SK-N-SH (cell line): Measurements from ENCODE around the gene ETV6. TPM values are rescaled to one million over a fixed set of nuclear protein-coding genes. Genes with fewer than 3 reads are reported as not detected.
A peak's percentile ranks its signal among the peaks of the same experiment; 100 is the strongest.

Experiments used
- CTCF ChIA-PET: fragments of 300-600, 350-600 bp; formaldehyde crosslinking; extraction: SDS; loops from one replicate; lab custom pipeline; 2021; lab: Yijun Ruan, JAX
- POLR2A ChIA-PET: fragments of 350-600 bp; sonication (Branson Sonifier 250); formaldehyde crosslinking; extraction: SDS; loops from one replicate; lab custom pipeline; 2020; ENCODE audit warnings: antibody characterized with exemption, inconsistent platforms; lab: Yijun Ruan, JAX
- DNase-seq: peaks from one replicate; pipeline ENCODE4 v3.0.0; 2012
- H2AFZ ChIP-seq: fragments of 200-600 bp; sonication (generic); 2 replicates; pipeline ENCODE4 v1.8.1; 2016; ENCODE audit warnings: antibody characterized with exemption, mild to moderate bottlenecking, low read depth
- H3F3A ChIP-seq: fragments of 200-600 bp; sonication (generic); replicated peaks from 2 replicates; pipeline ENCODE3; 2016; ENCODE audit warnings: antibody characterized with exemption, mild to moderate bottlenecking; ENCODE audit not compliant: insufficient read depth
- H3K27ac ChIP-seq, 2 experiments: fragments of 200-500 bp in 1 of 2; fragments of 200-600 bp in 1 of 2; sonication (Bioruptor generic) in 1 of 2; sonication (generic), shearing (Covaris generic) in 1 of 2; 2 replicates each; pipeline versions ENCODE4 v1.5.1 to v1.6.1; 2014 to 2016; ENCODE audit warnings: low read depth in 2 of 2, inconsistent platforms in 1 of 2, low read length in 1 of 2, mild to moderate bottlenecking in 1 of 2, mixed read lengths in 1 of 2
- H3K27me3 ChIP-seq: fragments of 200-600 bp; sonication (generic), shearing (Covaris generic); 2 replicates; pipeline ENCODE4 v1.6.1; 2016; ENCODE audit warnings: mixed run types; ENCODE audit not compliant: insufficient read depth
- H3K36me3 ChIP-seq, 2 experiments: fragments of 200-500 bp in 1 of 2; fragments of 200-600 bp in 1 of 2; sonication (Bioruptor generic) in 1 of 2; sonication (generic) in 1 of 2; replicated peaks in 1 of 2; 2 replicates each; pipeline versions ENCODE3 to v1.5.1; 2014 to 2016; ENCODE audit warnings: low read length in 1 of 2, mild to moderate bottlenecking in 1 of 2; ENCODE audit not compliant: insufficient read depth in 2 of 2, control insufficient read depth in 1 of 2
- H3K4me1 ChIP-seq, 2 experiments: fragments of 200-500 bp in 1 of 2; fragments of 200-600 bp in 1 of 2; sonication (Bioruptor generic) in 1 of 2; sonication (generic), shearing (Covaris generic) in 1 of 2; 2 replicates each; pipeline versions ENCODE4 v1.5.1 to v1.6.1; 2014 to 2016; ENCODE audit warnings: low read depth in 1 of 2, low read length in 1 of 2, mixed run types in 1 of 2; ENCODE audit not compliant: insufficient read depth in 2 of 2, control insufficient read depth in 1 of 2
- H3K4me2 ChIP-seq: fragments of 200-600 bp; sonication (generic), shearing (Covaris generic); 2 replicates; pipeline ENCODE4 v1.6.1; 2017; ENCODE audit warnings: mixed run types
- H3K4me3 ChIP-seq, 2 experiments: fragments of 200-500 bp in 1 of 2; fragments of 200-600 bp in 1 of 2; sonication (Bioruptor generic) in 1 of 2; sonication (generic), shearing (Covaris generic) in 1 of 2; 2 replicates each; pipeline versions ENCODE4 v1.5.1 to v1.8.1; 2014 to 2016; ENCODE audit warnings: low read depth in 2 of 2, inconsistent platforms in 1 of 2, low read length in 1 of 2, mild to moderate bottlenecking in 1 of 2, mixed read lengths in 1 of 2, moderate library complexity in 1 of 2
- H3K79me2 ChIP-seq: fragments of 200-600 bp; sonication (generic); 2 replicates; pipeline ENCODE4 v1.8.1; 2017; ENCODE audit warnings: mild to moderate bottlenecking; ENCODE audit not compliant: insufficient read depth
- H3K9ac ChIP-seq: fragments of 200-600 bp; sonication (generic); 2 replicates; pipeline ENCODE4 v1.6.1; 2017; ENCODE audit warnings: mixed run types
- H3K9me2 ChIP-seq: fragments of 200-600 bp; sonication (generic); 2 replicates; pipeline ENCODE4 v1.6.1; 2017; ENCODE audit warnings: mixed run types
- H3K9me3 ChIP-seq: fragments of 200-600 bp; sonication (generic); 2 replicates; pipeline ENCODE4 v1.6.1; 2017; ENCODE audit warnings: mixed run types, mild to moderate bottlenecking, moderate library complexity
- H4K20me1 ChIP-seq: fragments of 200-600 bp; sonication (generic); 2 replicates; pipeline ENCODE4 v1.6.1; 2017; ENCODE audit warnings: mild to moderate bottlenecking, mixed run types; ENCODE audit not compliant: insufficient read depth
- ELF1 ChIP-seq: IDR thresholded peaks from 2 replicates; pipeline ENCODE4 v1.4.0; 2012
- GABPA ChIP-seq: IDR thresholded peaks from 2 replicates; pipeline ENCODE4 v1.4.0; 2012; ENCODE audit warnings: low read depth, mild to moderate bottlenecking
- GATA2 ChIP-seq: sonication (generic); formaldehyde crosslinking; IDR thresholded peaks from 2 replicates; pipeline ENCODE4 v1.5.0; 2020; ENCODE audit warnings: mild to moderate bottlenecking, missing genetic modification reagents
- IRF3 ChIP-seq: fragments of 150-350 bp; IDR thresholded peaks from 2 replicates; pipeline ENCODE4 v1.6.1; 2016; ENCODE audit warnings: mild to moderate bottlenecking, low read depth, low read length
- POLR2AphosphoS5 ChIP-seq: IDR thresholded peaks from 2 replicates; pipeline ENCODE4 v1.6.1; 2012; ENCODE audit warnings: low read depth, low read length
- SIN3A ChIP-seq: IDR thresholded peaks from 2 replicates; pipeline ENCODE4 v1.6.1; 2012; ENCODE audit warnings: low read depth, mild to moderate bottlenecking, low read length, moderate library complexity, borderline replicate concordance
- TCF12 ChIP-seq: IDR thresholded peaks from 2 replicates; pipeline ENCODE4 v1.4.0; 2012
- WGBS: methylation state at CpG from one replicate; pipeline ENCODE4 v1.1.6; 2017; ENCODE audit warnings: low lambda C conversion rate; 5-methylcytosine and 5-hydroxymethylcytosine counted together
- polyA plus RNA-seq, 3 experiments: library from polyadenylated mRNA; depleted of rRNA; stranded (reverse); fragments of >200 nt; gene quantifications; 2 replicates each; pipeline ENCODE4 v1.2.3, GENCODE V29; 2012
- TF ChIP-seq, protein P1 (sequence below): IDR thresholded peaks from 2 replicates; pipeline ENCODE4 v1.4.0; 2012; ENCODE audit warnings: low read depth, borderline replicate concordance
- TF ChIP-seq, protein P2 (sequence below): fragments of 200-600 bp; sonication (generic); IDR thresholded peaks from 2 replicates; pipeline ENCODE4 v1.6.1; 2017; ENCODE audit warnings: antibody characterized with exemption, mild to moderate bottlenecking, moderate library complexity

ETV6 gene
- polyA plus RNA-seq, 1 of the 3 experiments (the other 2 are of a cell fraction) = 4.0 TPM

DNA sequence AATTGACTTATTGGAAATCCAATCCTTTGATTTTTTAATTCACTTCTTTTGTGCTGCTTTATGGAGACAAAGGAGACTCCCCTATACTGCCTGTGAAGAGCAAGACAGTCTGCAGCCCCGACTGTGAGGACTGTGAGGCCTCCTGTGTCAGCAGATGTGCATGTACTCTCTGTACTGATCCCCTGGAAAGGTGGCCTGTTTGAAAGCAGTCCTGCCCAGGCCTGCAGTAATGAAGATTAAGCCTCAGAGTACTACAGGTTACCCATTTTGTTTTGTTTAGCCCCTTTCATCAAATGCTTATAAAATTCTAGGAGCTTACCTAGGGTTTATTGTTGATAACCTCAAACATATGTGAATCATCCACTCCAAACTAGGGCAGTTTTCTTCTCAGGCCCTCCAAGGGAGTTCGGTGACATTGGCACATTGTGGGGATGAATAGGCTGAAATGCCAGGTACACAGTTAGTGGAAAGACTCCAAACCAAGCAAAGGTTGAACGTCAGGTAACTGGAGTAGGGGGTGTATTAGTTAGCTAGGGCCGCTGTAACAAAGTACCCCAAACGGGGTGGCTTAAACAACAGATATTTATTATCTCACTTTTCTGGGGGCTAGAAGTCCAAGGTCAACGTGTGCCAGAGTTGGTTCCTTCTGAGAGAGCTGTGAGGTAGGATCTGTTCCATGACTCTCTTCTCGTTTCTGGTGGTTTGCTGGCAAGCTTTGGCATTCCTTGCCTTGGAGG, 212.6 kb downstream of the ETV6 start (continued):
- TF ChIP-seq, protein P1, sequence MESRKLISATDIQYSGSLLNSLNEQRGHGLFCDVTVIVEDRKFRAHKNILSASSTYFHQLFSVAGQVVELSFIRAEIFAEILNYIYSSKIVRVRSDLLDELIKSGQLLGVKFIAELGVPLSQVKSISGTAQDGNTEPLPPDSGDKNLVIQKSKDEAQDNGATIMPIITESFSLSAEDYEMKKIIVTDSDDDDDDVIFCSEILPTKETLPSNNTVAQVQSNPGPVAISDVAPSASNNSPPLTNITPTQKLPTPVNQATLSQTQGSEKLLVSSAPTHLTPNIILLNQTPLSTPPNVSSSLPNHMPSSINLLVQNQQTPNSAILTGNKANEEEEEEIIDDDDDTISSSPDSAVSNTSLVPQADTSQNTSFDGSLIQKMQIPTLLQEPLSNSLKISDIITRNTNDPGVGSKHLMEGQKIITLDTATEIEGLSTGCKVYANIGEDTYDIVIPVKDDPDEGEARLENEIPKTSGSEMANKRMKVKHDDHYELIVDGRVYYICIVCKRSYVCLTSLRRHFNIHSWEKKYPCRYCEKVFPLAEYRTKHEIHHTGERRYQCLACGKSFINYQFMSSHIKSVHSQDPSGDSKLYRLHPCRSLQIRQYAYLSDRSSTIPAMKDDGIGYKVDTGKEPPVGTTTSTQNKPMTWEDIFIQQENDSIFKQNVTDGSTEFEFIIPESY = no peak
- TF ChIP-seq GABPA = no peak
- no peak for TF ChIP-seq IRF3
- TF ChIP-seq TCF12 = no peak
- no peak for TF ChIP-seq ELF1
- TF ChIP-seq, protein P2, sequence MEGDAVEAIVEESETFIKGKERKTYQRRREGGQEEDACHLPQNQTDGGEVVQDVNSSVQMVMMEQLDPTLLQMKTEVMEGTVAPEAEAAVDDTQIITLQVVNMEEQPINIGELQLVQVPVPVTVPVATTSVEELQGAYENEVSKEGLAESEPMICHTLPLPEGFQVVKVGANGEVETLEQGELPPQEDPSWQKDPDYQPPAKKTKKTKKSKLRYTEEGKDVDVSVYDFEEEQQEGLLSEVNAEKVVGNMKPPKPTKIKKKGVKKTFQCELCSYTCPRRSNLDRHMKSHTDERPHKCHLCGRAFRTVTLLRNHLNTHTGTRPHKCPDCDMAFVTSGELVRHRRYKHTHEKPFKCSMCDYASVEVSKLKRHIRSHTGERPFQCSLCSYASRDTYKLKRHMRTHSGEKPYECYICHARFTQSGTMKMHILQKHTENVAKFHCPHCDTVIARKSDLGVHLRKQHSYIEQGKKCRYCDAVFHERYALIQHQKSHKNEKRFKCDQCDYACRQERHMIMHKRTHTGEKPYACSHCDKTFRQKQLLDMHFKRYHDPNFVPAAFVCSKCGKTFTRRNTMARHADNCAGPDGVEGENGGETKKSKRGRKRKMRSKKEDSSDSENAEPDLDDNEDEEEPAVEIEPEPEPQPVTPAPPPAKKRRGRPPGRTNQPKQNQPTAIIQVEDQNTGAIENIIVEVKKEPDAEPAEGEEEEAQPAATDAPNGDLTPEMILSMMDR = no peak
- TF ChIP-seq, all 33 proteins: peak for 0

GRCh38 chr12:11862798-11863197, 213.3 kb downstream of the ETV6 start:
- peaks cover 12 to 22% of the 10 kb centered on the region in 2 experiments; a peak in 1 of 4 replicates for H3K4me1 ChIP-seq
- peaks cover 10 to 31% of the 10 kb centered on the region in 2 experiments for H3K36me3 ChIP-seq
- no peaks in the 10 kb centered on the region for H3K27me3 ChIP-seq
- peak overlapping the region; percentile 73 to 82; a peak in 3 of 4 replicates for H3K27ac ChIP-seq
- H2AFZ ChIP-seq = no peak overlapping the region
- TF ChIP-seq POLR2AphosphoS5 (no peak), GATA2 (CRISPR knock-in tag) (no peak), SIN3A (no peak)
- no peak for DNase-seq
- peaks cover 9% of the 10 kb centered on the region; the same call in 1 of the 2 replicates for H3K79me2 ChIP-seq
- H3K9me2 ChIP-seq = no peaks in the 10 kb centered on the region
- H3F3A ChIP-seq = no peaks in the 10 kb centered on the region
- no peak overlapping the region for H3K4me3 ChIP-seq
- 59% methylated on average over 5 of the region's 5 CpGs for WGBS
- H3K4me2 ChIP-seq = peak overlapping the region; percentile 6; the same call in 1 of the 2 replicates
- ChIA-PET CTCF (interaction anchor here (1.0 kb wide), 1 partner anchor 10 kb away, joined by 3 read pairs; no protein-coding TSS in a partner anchor), POLR2A (no interaction called here)
- 0 out of 2 replicates have a peak overlapping the region, but pooled peaks have one; percentile 12 for H3K9ac ChIP-seq
- H3K9me3 ChIP-seq = peaks cover 7% of the 10 kb centered on the region
- no peaks in the 10 kb centered on the region for H4K20me1 ChIP-seq
